Measurements from ENCODE around the gene ITGA6. TPM values are rescaled to one million over a fixed set of nuclear protein-coding genes. Genes with fewer than 3 reads are reported as not detected.
"Not testable (repeated sequence)": the region's sequence is repeated elsewhere in the genome, so short reads cannot be mapped to it uniquely, and the experiment has no call there.

Gene ITGA6
- total RNA-seq, 1 experiment from 2014 or later: 181 TPM

DNA sequence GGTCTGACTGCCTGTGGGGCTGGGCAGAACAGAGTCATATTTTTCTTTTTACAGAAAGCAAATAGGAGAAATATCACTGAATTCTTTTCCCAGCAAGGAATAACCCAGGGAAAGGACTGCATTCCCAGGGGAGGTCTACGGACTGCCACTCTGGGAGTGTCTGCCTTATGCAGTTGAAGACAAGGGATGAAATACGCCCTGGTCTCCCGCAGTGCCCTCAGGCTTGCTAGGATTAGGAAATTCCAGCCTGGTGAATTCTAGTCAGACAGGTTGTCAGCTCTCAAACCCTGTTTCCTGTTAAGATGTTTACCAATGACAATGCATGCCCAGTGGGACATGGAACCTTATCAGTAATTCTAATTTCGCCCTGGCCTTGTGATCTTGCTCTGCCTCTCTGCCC lies 98.2 kb downstream of the ITGA6 start:
- CTCF ChIA-PET: no interaction called here
- H3K4me2 ChIP-seq (ENCODE audit: low read length): no peak overlapping the region
- DNase-seq (peak; percentile 20), ATAC-seq (no peak)
- TF ChIP-seq, protein P1, sequence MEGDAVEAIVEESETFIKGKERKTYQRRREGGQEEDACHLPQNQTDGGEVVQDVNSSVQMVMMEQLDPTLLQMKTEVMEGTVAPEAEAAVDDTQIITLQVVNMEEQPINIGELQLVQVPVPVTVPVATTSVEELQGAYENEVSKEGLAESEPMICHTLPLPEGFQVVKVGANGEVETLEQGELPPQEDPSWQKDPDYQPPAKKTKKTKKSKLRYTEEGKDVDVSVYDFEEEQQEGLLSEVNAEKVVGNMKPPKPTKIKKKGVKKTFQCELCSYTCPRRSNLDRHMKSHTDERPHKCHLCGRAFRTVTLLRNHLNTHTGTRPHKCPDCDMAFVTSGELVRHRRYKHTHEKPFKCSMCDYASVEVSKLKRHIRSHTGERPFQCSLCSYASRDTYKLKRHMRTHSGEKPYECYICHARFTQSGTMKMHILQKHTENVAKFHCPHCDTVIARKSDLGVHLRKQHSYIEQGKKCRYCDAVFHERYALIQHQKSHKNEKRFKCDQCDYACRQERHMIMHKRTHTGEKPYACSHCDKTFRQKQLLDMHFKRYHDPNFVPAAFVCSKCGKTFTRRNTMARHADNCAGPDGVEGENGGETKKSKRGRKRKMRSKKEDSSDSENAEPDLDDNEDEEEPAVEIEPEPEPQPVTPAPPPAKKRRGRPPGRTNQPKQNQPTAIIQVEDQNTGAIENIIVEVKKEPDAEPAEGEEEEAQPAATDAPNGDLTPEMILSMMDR (conservative IDR thresholded peaks at IDR 0.05; ENCODE audit: low read depth, low read length): no peak
- no peak overlapping the region for H3K9ac ChIP-seq (ENCODE audit: low read length)
- no peaks in the 10 kb centered on the region for H3K79me2 ChIP-seq (ENCODE audit: low read length)
- H2AFZ ChIP-seq (ENCODE audit: low read length): no peak overlapping the region
- H4K20me1 ChIP-seq (ENCODE audit: low read length): no peaks in the 10 kb centered on the region
- H3K9me3 ChIP-seq (ENCODE audit: low read length): 0 out of 2 replicates have a peak, but pooled peaks cover 2% of the 10 kb centered on the region
- BruUV-seq (replicated peaks): no TSS peak
- no peak overlapping the region for H3K4me3 ChIP-seq (ENCODE audit: low read length)
- no peak overlapping the region for H3K27ac ChIP-seq (ENCODE audit: low read length)
- no peaks in the 10 kb centered on the region for H3K4me1 ChIP-seq (ENCODE audit: insufficient read depth, low read length)
- H3K36me3 ChIP-seq (ENCODE audit: low read depth, low read length): no peaks in the 10 kb centered on the region
- intact Hi-C loops (cut with micrococcal nuclease): no loop called here
- no peaks in the 10 kb centered on the region for H3F3A ChIP-seq (ENCODE audit: low read length, unreplicated experiment)
- POLR2A ChIA-PET (ENCODE audit: unreplicated experiment): no interaction called here
- H3K9me2 ChIP-seq (replicated peaks; ENCODE audit: low read length): no peaks in the 10 kb centered on the region
- H3K27me3 ChIP-seq (ENCODE audit: low read length): no peaks in the 10 kb centered on the region

DNA sequence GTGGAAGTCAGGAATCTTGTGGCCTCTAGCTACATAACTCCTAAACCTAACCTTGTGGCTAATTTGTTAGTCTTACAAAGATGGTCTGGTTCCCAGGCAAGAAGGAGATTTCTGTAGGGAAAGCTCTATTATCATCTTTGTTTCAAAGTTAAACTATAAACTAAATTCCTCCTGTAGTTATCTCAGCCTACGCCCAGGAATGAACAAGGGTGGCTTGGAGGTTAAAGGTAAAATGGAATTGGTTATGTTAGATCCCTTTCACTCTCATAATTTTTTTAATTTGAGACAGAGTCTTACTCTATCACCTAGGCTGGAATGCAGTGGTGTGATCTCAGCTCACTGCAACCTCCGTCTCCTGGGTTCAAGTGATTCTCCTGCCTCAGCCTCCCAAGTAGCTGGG lies 103.9 kb downstream of the ITGA6 start:
- H4K20me1 ChIP-seq (ENCODE audit: low read length): no peaks in the 10 kb centered on the region
- POLR2A ChIA-PET (ENCODE audit: unreplicated experiment): no interaction called here
- no peaks in the 10 kb centered on the region for H3K27me3 ChIP-seq (ENCODE audit: low read length)
- H3F3A ChIP-seq (ENCODE audit: low read length, unreplicated experiment): no peaks in the 10 kb centered on the region
- no TSS peak for BruUV-seq (replicated peaks)
- H2AFZ ChIP-seq (ENCODE audit: low read length): no peak overlapping the region
- H3K9me2 ChIP-seq (replicated peaks; ENCODE audit: low read length): no peaks in the 10 kb centered on the region
- no peaks in the 10 kb centered on the region for H3K36me3 ChIP-seq (ENCODE audit: low read depth, low read length)
- TF ChIP-seq EZH2phosphoT487 (IDR thresholded peaks at IDR 0.05; ENCODE audit: borderline replicate concordance, low read length): no peak
- TF ChIP-seq, protein P1 (conservative IDR thresholded peaks at IDR 0.05; ENCODE audit: low read depth, low read length): no peak
- TF ChIP-seq EZH2 (IDR thresholded peaks at IDR 0.05; ENCODE audit: low read length, unreplicated experiment): no peak
- ATAC-seq: no peak
- H3K27ac ChIP-seq (ENCODE audit: low read length): no peak overlapping the region
- no peaks in the 10 kb centered on the region for H3K79me2 ChIP-seq (ENCODE audit: low read length)
- intact Hi-C loops (cut with micrococcal nuclease): no loop called here
- H3K4me2 ChIP-seq (ENCODE audit: low read length): no peak overlapping the region
- H3K4me1 ChIP-seq (ENCODE audit: insufficient read depth, low read length): no peaks in the 10 kb centered on the region
- H3K4me3 ChIP-seq (ENCODE audit: low read length): no peak overlapping the region
- H3K9ac ChIP-seq (ENCODE audit: low read length): no peak overlapping the region
- CTCF ChIA-PET: no interaction called here
- no peaks in the 10 kb centered on the region for H3K9me3 ChIP-seq (ENCODE audit: low read length)
- no peak for DNase-seq

DNA sequence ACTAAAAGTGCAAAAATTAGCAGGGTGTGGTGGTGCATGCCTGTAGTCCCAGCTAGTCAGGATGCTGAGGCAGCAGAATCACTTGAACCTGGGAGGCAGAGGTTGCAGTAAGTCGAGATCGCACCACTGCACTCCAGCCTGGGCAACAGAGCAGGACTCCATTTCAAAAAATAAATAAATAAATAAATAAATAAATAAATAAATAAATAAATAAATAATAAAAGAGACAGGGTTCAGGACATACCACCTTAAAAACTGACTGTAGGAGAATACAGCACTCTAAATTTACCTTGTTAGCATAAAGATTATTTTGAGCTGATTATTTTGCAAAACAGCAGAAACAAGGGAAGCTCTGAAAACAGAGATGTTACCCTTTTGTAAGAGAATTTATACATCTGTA lies 105.1 kb downstream of the ITGA6 start:
- H3F3A ChIP-seq (ENCODE audit: low read length, unreplicated experiment); CTCF ChIA-PET; H3K36me3 ChIP-seq (ENCODE audit: low read depth, low read length); H3K4me3 ChIP-seq (ENCODE audit: low read length); H3K4me1 ChIP-seq (ENCODE audit: insufficient read depth, low read length); POLR2A ChIA-PET (ENCODE audit: unreplicated experiment); H3K27ac ChIP-seq (ENCODE audit: low read length); H4K20me1 ChIP-seq (ENCODE audit: low read length); ATAC-seq; H2AFZ ChIP-seq (ENCODE audit: low read length); H3K9me2 ChIP-seq (replicated peaks; ENCODE audit: low read length); H3K79me2 ChIP-seq (ENCODE audit: low read length); intact Hi-C loops (cut with micrococcal nuclease); BruUV-seq (replicated peaks); H3K9ac ChIP-seq (ENCODE audit: low read length); DNase-seq; H3K27me3 ChIP-seq (ENCODE audit: low read length); H3K4me2 ChIP-seq (ENCODE audit: low read length); H3K9me3 ChIP-seq (ENCODE audit: low read length): not testable (repeated sequence)
